ENCODE results near the gene MEGF11.

DNA sequence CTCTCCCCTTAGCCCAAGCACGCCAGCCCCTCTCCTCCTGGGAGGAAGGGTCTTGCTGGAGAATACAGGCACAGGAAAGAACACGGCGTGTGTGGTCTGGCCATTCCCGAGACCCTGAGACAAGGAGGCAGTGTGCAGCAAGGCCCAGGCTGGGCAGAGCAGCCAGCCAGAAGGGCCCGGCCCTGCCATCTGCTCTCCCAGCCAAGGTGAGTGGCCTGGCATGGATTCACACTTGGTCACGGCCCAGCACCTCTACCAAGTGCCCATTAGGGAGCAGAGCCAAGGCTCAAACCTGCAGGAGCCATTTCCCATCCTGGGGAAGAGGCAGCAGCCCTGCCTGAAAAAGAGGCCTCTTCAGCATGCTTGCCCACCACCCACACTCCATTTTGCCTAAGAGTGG lies 28.6 kb downstream of the MEGF11 start:
- TF ChIP-seq CTCF (tag by site-specific recombination; IDR thresholded peaks at IDR 0.05) (no peak), SP2 (tag by site-specific recombination; IDR thresholded peaks at IDR 0.05) (no peak), ZNF530 (tag by site-specific recombination; IDR thresholded peaks at IDR 0.05; ENCODE audit: low read depth) (no peak), GLI4 (tag by site-specific recombination; IDR thresholded peaks at IDR 0.05) (no peak), PATZ1 (tag by site-specific recombination; IDR thresholded peaks at IDR 0.05) (no peak), KLF8 (tag by site-specific recombination; IDR thresholded peaks at IDR 0.05) (no peak)
- TF ChIP-seq, protein P1, sequence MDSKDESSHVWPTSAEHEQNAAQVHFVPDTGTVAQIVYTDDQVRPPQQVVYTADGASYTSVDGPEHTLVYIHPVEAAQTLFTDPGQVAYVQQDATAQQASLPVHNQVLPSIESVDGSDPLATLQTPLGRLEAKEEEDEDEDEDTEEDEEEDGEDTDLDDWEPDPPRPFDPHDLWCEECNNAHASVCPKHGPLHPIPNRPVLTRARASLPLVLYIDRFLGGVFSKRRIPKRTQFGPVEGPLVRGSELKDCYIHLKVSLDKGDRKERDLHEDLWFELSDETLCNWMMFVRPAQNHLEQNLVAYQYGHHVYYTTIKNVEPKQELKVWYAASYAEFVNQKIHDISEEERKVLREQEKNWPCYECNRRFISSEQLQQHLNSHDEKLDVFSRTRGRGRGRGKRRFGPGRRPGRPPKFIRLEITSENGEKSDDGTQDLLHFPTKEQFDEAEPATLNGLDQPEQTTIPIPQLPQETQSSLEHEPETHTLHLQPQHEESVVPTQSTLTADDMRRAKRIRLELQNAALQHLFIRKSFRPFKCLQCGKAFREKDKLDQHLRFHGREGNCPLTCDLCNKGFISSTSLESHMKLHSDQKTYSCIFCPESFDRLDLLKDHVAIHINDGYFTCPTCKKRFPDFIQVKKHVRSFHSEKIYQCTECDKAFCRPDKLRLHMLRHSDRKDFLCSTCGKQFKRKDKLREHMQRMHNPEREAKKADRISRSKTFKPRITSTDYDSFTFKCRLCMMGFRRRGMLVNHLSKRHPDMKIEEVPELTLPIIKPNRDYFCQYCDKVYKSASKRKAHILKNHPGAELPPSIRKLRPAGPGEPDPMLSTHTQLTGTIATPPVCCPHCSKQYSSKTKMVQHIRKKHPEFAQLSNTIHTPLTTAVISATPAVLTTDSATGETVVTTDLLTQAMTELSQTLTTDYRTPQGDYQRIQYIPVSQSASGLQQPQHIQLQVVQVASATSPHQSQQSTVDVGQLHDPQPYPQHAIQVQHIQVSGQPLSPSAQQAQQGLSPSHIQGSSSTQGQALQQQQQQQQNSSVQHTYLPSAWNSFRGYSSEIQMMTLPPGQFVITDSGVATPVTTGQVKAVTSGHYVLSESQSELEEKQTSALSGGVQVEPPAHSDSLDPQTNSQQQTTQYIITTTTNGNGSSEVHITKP (tag by site-specific recombination; IDR thresholded peaks at IDR 0.05): no peak
